Measurements from ENCODE around the gene NDUFB3. TPM values are rescaled to one million over a fixed set of nuclear protein-coding genes. Genes with fewer than 3 reads are reported as not detected.
A peak's percentile ranks its signal among the peaks of the same experiment; 100 is the strongest.

Gene NDUFB3
- total and polyA plus RNA-seq, 4 donors = 34.2 to 177 (median 53.2) TPM

DNA sequence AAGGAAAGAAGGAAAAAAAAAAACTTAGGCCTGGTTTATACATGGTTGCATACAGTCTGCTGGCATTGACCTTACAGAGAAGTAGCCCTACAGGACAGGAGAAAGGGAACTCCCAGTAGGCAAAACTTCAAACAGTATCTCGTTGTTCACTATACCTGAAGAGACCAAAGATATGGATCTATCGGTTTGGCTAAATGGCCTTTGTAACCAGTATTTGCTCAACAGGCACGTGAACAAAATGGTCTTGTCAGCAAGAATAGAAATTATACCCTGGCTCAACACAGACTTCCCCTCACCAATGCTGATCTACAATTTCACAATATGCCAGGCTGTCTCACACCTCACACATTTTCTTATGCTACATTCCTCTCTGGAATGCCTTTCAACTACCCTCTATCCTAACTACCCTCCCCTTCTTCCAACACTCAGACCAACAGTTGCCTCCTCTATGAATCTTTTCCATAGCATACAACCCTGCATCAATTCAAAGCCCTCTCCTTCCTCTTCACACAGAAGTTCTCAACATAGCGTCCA is 14.0 kb upstream of the NDUFB3 start (continued):
- TF ChIP-seq, protein P1, sequence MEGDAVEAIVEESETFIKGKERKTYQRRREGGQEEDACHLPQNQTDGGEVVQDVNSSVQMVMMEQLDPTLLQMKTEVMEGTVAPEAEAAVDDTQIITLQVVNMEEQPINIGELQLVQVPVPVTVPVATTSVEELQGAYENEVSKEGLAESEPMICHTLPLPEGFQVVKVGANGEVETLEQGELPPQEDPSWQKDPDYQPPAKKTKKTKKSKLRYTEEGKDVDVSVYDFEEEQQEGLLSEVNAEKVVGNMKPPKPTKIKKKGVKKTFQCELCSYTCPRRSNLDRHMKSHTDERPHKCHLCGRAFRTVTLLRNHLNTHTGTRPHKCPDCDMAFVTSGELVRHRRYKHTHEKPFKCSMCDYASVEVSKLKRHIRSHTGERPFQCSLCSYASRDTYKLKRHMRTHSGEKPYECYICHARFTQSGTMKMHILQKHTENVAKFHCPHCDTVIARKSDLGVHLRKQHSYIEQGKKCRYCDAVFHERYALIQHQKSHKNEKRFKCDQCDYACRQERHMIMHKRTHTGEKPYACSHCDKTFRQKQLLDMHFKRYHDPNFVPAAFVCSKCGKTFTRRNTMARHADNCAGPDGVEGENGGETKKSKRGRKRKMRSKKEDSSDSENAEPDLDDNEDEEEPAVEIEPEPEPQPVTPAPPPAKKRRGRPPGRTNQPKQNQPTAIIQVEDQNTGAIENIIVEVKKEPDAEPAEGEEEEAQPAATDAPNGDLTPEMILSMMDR (IDR thresholded peaks at IDR 0.05; ENCODE audit: low read depth, low read length, missing input control) = no peak

DNA sequence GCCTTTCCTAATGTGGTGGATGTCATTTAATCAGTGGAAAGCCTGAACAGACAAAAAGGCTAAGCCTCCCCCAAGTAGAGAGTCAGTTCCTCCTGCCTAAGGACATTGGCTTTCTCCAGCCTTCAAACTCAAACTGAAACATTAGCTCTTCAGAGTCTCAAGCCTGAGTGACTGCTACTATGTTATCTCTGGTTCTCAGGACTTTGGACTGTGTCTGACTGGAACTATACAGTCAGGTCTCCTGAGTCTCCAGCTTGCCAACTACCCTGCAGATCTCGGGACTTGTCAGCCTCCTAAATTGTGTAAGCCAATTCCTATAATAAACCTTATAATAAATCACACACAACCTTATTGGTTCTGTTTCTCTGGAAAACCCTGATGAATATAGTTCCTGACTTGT is 12.9 kb upstream of the NDUFB3 start:
- no peak overlapping the region for H3K27ac ChIP-seq (ENCODE audit: low read depth in 1 of 2, low read length in 2 of 2)
- WGBS = 32% methylated on average over 1 of the region's 1 CpG

More for the DNA sequence above, 12.9 kb upstream of the NDUFB3 start:
- H3K9ac ChIP-seq (ENCODE audit: low read depth in 1 of 2, low read length in 2 of 2) = no peak overlapping the region
- TF ChIP-seq, protein P2, sequence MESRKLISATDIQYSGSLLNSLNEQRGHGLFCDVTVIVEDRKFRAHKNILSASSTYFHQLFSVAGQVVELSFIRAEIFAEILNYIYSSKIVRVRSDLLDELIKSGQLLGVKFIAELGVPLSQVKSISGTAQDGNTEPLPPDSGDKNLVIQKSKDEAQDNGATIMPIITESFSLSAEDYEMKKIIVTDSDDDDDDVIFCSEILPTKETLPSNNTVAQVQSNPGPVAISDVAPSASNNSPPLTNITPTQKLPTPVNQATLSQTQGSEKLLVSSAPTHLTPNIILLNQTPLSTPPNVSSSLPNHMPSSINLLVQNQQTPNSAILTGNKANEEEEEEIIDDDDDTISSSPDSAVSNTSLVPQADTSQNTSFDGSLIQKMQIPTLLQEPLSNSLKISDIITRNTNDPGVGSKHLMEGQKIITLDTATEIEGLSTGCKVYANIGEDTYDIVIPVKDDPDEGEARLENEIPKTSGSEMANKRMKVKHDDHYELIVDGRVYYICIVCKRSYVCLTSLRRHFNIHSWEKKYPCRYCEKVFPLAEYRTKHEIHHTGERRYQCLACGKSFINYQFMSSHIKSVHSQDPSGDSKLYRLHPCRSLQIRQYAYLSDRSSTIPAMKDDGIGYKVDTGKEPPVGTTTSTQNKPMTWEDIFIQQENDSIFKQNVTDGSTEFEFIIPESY (IDR thresholded peaks at IDR 0.05) = no peak
- TF ChIP-seq SP1 (IDR thresholded peaks at IDR 0.05) (peak; percentile 38), YY1 (IDR thresholded peaks at IDR 0.05) (no peak), FOXA2 (IDR thresholded peaks at IDR 0.05) (no peak), FOXA1 (IDR thresholded peaks at IDR 0.05) (no peak), RXRA (IDR thresholded peaks at IDR 0.05) (peak; percentile 9 to 26), TAF1 (conservative IDR thresholded peaks at IDR 0.05) (no peak), HNF4G (IDR thresholded peaks at IDR 0.05) (peak; percentile 63), EGR1 (IDR thresholded peaks at IDR 0.05; ENCODE audit: low read depth in 2 of 2) (no peak), GABPA (IDR thresholded peaks at IDR 0.05 in 1 of 2, conservative IDR thresholded peaks at IDR 0.05 in 1 of 2) (no peak), NR2F2 (IDR thresholded peaks at IDR 0.05) (no peak), RAD21 (IDR thresholded peaks at IDR 0.05) (no peak), HNF4A (conservative IDR thresholded peaks at IDR 0.05) (peak; percentile 77 to 83), JUND (IDR thresholded peaks at IDR 0.05) (peak in 1 of 2 donors; percentile 14)
- TF ChIP-seq, protein P1 (IDR thresholded peaks at IDR 0.05; ENCODE audit: low read depth, low read length, missing input control) = no peak
- TF ChIP-seq, protein P3, sequence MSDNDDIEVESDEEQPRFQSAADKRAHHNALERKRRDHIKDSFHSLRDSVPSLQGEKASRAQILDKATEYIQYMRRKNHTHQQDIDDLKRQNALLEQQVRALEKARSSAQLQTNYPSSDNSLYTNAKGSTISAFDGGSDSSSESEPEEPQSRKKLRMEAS (IDR thresholded peaks at IDR 0.05) = no peak
- TF ChIP-seq, protein P4, sequence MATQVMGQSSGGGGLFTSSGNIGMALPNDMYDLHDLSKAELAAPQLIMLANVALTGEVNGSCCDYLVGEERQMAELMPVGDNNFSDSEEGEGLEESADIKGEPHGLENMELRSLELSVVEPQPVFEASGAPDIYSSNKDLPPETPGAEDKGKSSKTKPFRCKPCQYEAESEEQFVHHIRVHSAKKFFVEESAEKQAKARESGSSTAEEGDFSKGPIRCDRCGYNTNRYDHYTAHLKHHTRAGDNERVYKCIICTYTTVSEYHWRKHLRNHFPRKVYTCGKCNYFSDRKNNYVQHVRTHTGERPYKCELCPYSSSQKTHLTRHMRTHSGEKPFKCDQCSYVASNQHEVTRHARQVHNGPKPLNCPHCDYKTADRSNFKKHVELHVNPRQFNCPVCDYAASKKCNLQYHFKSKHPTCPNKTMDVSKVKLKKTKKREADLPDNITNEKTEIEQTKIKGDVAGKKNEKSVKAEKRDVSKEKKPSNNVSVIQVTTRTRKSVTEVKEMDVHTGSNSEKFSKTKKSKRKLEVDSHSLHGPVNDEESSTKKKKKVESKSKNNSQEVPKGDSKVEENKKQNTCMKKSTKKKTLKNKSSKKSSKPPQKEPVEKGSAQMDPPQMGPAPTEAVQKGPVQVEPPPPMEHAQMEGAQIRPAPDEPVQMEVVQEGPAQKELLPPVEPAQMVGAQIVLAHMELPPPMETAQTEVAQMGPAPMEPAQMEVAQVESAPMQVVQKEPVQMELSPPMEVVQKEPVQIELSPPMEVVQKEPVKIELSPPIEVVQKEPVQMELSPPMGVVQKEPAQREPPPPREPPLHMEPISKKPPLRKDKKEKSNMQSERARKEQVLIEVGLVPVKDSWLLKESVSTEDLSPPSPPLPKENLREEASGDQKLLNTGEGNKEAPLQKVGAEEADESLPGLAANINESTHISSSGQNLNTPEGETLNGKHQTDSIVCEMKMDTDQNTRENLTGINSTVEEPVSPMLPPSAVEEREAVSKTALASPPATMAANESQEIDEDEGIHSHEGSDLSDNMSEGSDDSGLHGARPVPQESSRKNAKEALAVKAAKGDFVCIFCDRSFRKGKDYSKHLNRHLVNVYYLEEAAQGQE (IDR thresholded peaks at IDR 0.05) = no peak
- TF ChIP-seq, protein P5, sequence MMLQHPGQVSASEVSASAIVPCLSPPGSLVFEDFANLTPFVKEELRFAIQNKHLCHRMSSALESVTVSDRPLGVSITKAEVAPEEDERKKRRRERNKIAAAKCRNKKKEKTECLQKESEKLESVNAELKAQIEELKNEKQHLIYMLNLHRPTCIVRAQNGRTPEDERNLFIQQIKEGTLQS (IDR thresholded peaks at IDR 0.05) = no peak
- no peak overlapping the region for H3K4me3 ChIP-seq (ENCODE audit: low read depth in 1 of 3, low read length in 3 of 3)
- H3K9me3 ChIP-seq (ENCODE audit: control insufficient read depth in 4 of 4, low read length in 3 of 4) = no peaks in the 10 kb centered on the region
- DNase-seq (ENCODE audit: low spot score) = no peak
- peaks cover 0 to 6% (median 3%) of the 10 kb centered on the region in 4 donors for H3K36me3 ChIP-seq (ENCODE audit: control insufficient read depth in 4 of 4, insufficient read depth in 3 of 4, low read depth in 1 of 4, low read length in 3 of 4)
- peaks cover 4 to 23% (median 19%) of the 10 kb centered on the region in 4 donors for H3K4me1 ChIP-seq (ENCODE audit: control insufficient read depth in 4 of 4, insufficient read depth in 4 of 4, low read length in 3 of 4)
- no peaks in the 10 kb centered on the region for H3K27me3 ChIP-seq (ENCODE audit: control insufficient read depth in 4 of 4, insufficient read depth in 4 of 4, low read length in 3 of 4)
